PC-3 (cell line): ENCODE measurements around the gene ATP6V1F.

Experiments used
- CTCF ChIP-seq: fragments of 300-600 bp; sonication (generic); conservative IDR thresholded peaks from 2 replicates; pipeline ENCODE4 v1.5.1; 2017; ENCODE audit warnings: antibody characterized with exemption, low read depth, mild to moderate bottlenecking, low read length
- EZH2 ChIP-seq: fragments of 300-600 bp; sonication (generic); IDR thresholded peaks from one replicate; pipeline ENCODE4 v1.6.1; 2017; ENCODE audit warnings: antibody characterized with exemption, mild to moderate bottlenecking, low read length; ENCODE audit not compliant: unreplicated experiment

GRCh38 chr7:128873234-128873633 lies 10.6 kb downstream of the ATP6V1F start:
- TF ChIP-seq EZH2 = no peak
- TF ChIP-seq CTCF = no peak
